Panc1 (cell line): ENCODE measurements around the gene IL16. TPM values are rescaled to one million over a fixed set of nuclear protein-coding genes. Genes with fewer than 3 reads are reported as not detected.

ENCODE experiments used
- ATAC-seq: fragments of 200-7000 bp; cut with Tn5 transposase; 2 replicates; pipeline ENCODE4 v1.9.1; 2020; ENCODE audit warnings: mild to moderate bottlenecking, moderate library complexity
- BruUV-seq: library from RNA; stranded (reverse); fragments of 400-500 nt; replicated peaks from 2 replicates; lab custom pipeline; 2021; lab: Mats Ljungman, UMichigan
- CTCF ChIA-PET: fragments of 300-600 bp; sonication (Branson Sonifier 250); formaldehyde crosslinking; loops from one replicate; lab custom pipeline; 2022; ENCODE audit warnings: antibody characterized with exemption; lab: Charles Lee
- POLR2A ChIA-PET: fragments of 300-600 bp; sonication (Branson Sonifier 250); formaldehyde crosslinking; loops from one replicate; lab custom pipeline; 2022; ENCODE audit warnings: antibody characterized with exemption; lab: Charles Lee
- DNase-seq: peaks from one replicate; pipeline ENCODE4 v3.0.0-alpha.2; 2010; ENCODE audit warnings: low read depth, low spot score
- H3K27ac ChIP-seq: 2 replicates; pipeline ENCODE4 v1.5.1; 2011; ENCODE audit warnings: mild to moderate bottlenecking, low read length, inconsistent platforms
- H3K27me3 ChIP-seq: fragments of 200-500 bp; sonication (Bioruptor generic); 2 replicates; pipeline ENCODE4 v1.6.0; 2014; ENCODE audit warnings: low read length, inconsistent platforms; ENCODE audit not compliant: control insufficient read depth, insufficient read depth
- H3K36me3 ChIP-seq: fragments of 200-500 bp; sonication (Bioruptor generic); 2 replicates; pipeline ENCODE4 v1.5.1; 2014; ENCODE audit warnings: inconsistent platforms, mild to moderate bottlenecking, low read length, moderate library complexity; ENCODE audit not compliant: control insufficient read depth, insufficient read depth
- H3K4me1 ChIP-seq: 2 replicates; pipeline ENCODE4 v1.5.1; 2011; ENCODE audit warnings: inconsistent platforms, mild to moderate bottlenecking, low read length, moderate library complexity; ENCODE audit not compliant: control insufficient read depth, insufficient read depth
- H3K4me3 ChIP-seq, 2 experiments: 2 replicates each; pipeline ENCODE4 v1.5.1; 2011 to 2012; ENCODE audit warnings: low read depth in 2 of 2, low read length in 2 of 2, mild to moderate bottlenecking in 2 of 2, inconsistent platforms in 1 of 2, moderate library complexity in 1 of 2
- H3K9me3 ChIP-seq: fragments of 200-500 bp; sonication (Bioruptor generic); 2 replicates; pipeline ENCODE4 v1.5.1; 2014; ENCODE audit warnings: low read depth, mild to moderate bottlenecking, inconsistent platforms, low read length, moderate library complexity; ENCODE audit not compliant: control insufficient read depth, insufficient read depth
- CTCF ChIP-seq: fragments of 450-650 bp; IDR thresholded peaks from 2 replicates; pipeline ENCODE4 v1.5.1; 2017; ENCODE audit warnings: mild to moderate bottlenecking
- POLR2AphosphoS5 ChIP-seq: IDR thresholded peaks from 2 replicates; pipeline ENCODE4 v1.6.1; 2012; ENCODE audit warnings: mild to moderate bottlenecking, low read depth, low read length, moderate library complexity
- REST ChIP-seq, 2 experiments: IDR thresholded peaks; 2 replicates each; pipeline ENCODE4 v1.6.1; 2011 to 2012; ENCODE audit warnings: low read depth in 2 of 2, control low read depth in 1 of 2, low read length in 1 of 2, mild to moderate bottlenecking in 1 of 2, moderate library complexity in 1 of 2; ENCODE audit not compliant: insufficient read depth in 1 of 2
- SIN3A ChIP-seq: IDR thresholded peaks from 2 replicates; pipeline ENCODE4 v1.6.1; 2012; ENCODE audit warnings: low read depth, mild to moderate bottlenecking, low read length, moderate library complexity, borderline replicate concordance; ENCODE audit not compliant: insufficient read depth
- TCF7L2 ChIP-seq: IDR thresholded peaks from 2 replicates; pipeline ENCODE4 v1.6.1; 2011; ENCODE audit warnings: mild to moderate bottlenecking, low read depth, low read length, inconsistent platforms
- in situ Hi-C: cut with HindIII; loops from 2 replicates; pipeline ENCODE4 v1.10.0; 2016; ENCODE audit warnings: low sequenced_read_pairs, low pct_unique_long_range_greater_than_20kb
- intact Hi-C: fragments of 100-400 bp; cut with micrococcal nuclease; formaldehyde crosslinking; loops from one replicate; pipeline ENCODE4 v1.10.0; 2022; ENCODE audit not compliant: unreplicated experiment
- total RNA-seq: library from RNA; stranded (reverse); gene quantifications from one replicate; pipeline ENCODE4 v1.2.1, GENCODE V29; 2021; ENCODE audit not compliant: unreplicated experiment

The IL16 gene
- total RNA-seq, 1 experiment from 2014 or later: 1.0 TPM

DNA sequence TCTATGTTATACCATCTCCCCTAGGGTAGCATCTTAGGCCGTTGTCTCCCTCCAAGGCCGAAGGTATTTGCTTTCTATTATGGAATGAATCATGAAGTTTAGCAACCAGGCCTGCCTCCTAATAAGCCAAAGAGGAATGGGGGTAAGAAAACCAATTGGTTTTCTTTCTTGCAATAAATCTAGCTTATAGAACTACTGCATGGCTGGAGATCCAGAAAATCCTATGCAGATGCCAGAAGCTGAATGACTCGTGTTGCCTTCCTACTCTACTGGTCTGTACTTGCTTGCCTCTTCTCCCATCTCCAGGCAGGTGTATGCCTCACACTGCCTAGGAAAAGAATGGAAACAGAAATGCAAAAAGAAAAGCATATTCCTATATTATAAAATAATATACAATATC lies 31.1 kb upstream of the IL16 start:
- BruUV-seq: no TSS peak
- intact Hi-C loops: no loop called here

GRCh38 chr15:81166636-81167305 lies 29.9 kb upstream of the IL16 start:
- in situ Hi-C loops (no loop called here), intact Hi-C loops (no loop called here)
- H3K27ac ChIP-seq: no peak overlapping the region
- TF ChIP-seq CTCF (no peak), REST (IDR thresholded peaks at IDR 0.05; ENCODE audit: insufficient read depth in 1 of 2, low read depth in 2 of 2, low read length in 1 of 2) (no peak), POLR2AphosphoS5 (no peak), SIN3A (no peak), TCF7L2 (no peak)
- BruUV-seq: no TSS peak
- no peaks in the 10 kb centered on the region for H3K4me1 ChIP-seq
- CTCF ChIA-PET: no interaction called here
- no peak overlapping the region for H3K4me3 ChIP-seq
- H3K36me3 ChIP-seq: no peaks in the 10 kb centered on the region
- 0 out of 2 replicates have a peak, but pooled peaks cover 3% of the 10 kb centered on the region for H3K27me3 ChIP-seq
- DNase-seq (no peak), ATAC-seq (no peak)
- H3K9me3 ChIP-seq: no peaks in the 10 kb centered on the region
- POLR2A ChIA-PET: no interaction called here

More for the DNA sequence above, 31.1 kb upstream of the IL16 start:
- no peak overlapping the region for H3K4me3 ChIP-seq
- no peak overlapping the region for H3K27ac ChIP-seq
- DNase-seq (no peak), ATAC-seq (no peak)
- no peaks in the 10 kb centered on the region for H3K36me3 ChIP-seq
- CTCF ChIA-PET: interaction anchor here (1.3 kb wide), 1 partner anchor 101 kb away, joined by 3 read pairs; no protein-coding TSS in a partner anchor
- 0 out of 2 replicates have a peak, but pooled peaks cover 3% of the 10 kb centered on the region for H3K27me3 ChIP-seq
- H3K9me3 ChIP-seq: no peaks in the 10 kb centered on the region
- POLR2A ChIA-PET: no interaction called here
- in situ Hi-C loops: no loop called here
- no peaks in the 10 kb centered on the region for H3K4me1 ChIP-seq
- TF ChIP-seq CTCF: no peak
- no peak for TF ChIP-seq POLR2AphosphoS5
- no peak for TF ChIP-seq SIN3A
- TF ChIP-seq REST (IDR thresholded peaks at IDR 0.05; ENCODE audit: insufficient read depth in 1 of 2, low read depth in 2 of 2, low read length in 1 of 2): no peak
- TF ChIP-seq TCF7L2: no peak
